LHCN-M2 (cell line): Measurements from ENCODE around the gene CAMKV. TPM values are rescaled to one million over a fixed set of nuclear protein-coding genes. Genes with fewer than 3 reads are reported as not detected.
A peak's percentile ranks its signal among the peaks of the same experiment; 100 is the strongest.

Experiments used
- DNase-seq: peaks from one replicate; pipeline ENCODE4 v3.0.0-alpha.2; 2012; ENCODE audit warnings: low read depth
- total RNA-seq: library from RNA; depleted of rRNA; stranded (reverse); fragments of >200 nt; gene quantifications from 2 replicates; pipeline ENCODE4 v1.2.3, GENCODE V29; 2014

CAMKV gene
- total RNA-seq, 1 experiment from 2014 or later: 0.06 TPM

DNA sequence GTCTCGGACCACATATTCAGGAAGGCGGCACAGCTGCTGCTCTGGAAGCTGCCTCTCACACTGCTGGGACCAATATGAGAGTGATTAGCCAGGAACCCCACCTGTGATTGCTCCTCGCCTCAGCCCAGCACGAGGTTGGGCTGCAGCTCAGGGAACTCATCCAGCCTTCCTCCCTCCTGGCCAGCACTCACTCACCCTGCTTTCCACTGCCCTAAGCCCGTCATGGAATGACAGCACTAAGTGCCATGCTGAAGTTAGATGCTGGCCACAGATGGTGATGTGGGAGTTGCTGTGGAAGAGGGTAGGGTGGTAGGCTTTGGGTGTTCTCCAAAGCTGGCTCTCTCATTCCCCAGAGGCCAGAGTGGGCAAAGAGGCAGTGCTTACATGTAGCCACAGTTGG lies 26.6 kb upstream of the CAMKV start:
- DNase-seq: no peak

DNA sequence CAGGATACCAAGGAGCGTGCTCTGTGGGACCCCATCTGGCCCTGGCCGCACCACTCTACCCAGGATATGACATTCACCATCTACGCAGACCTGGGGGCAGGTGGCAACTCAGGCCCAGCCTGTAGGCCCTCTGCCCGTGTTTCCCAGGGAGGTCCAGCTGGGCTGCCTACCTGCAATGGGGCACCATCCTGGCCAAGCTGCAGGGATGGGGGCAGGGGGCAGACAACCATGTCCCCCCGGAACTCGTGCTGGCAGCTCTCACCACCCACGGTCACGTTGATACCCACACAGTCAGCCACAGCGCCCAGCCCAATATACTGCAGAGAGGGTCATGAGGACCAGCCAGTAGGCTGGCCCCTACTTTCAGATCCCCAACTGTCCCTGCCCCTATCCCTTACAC lies 26.1 kb upstream of the CAMKV start:
- no peak for DNase-seq

DNA sequence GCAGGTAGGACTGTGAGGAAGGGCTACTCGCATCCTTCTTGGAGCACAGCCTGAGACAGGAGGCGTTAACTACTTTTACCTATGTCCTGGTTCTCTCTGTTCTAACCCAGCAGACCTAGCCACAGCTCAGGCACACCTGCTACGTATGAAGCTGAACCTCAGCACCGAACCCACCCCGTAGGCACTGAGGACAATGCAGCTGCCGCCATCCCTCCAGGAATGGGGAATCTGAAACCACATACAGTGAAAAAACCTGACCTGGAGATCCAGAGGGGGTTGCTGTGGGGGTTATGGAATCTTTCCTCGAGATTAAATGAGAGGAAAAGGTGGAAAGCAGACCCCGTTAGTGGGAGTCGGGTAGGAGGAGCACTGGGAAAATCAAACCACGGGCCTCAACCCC lies 19.6 kb upstream of the CAMKV start:
- DNase-seq: no peak

GRCh38 chr3:49886922-49887265 lies 17.2 kb upstream of the CAMKV start:
- no peak for DNase-seq

DNA sequence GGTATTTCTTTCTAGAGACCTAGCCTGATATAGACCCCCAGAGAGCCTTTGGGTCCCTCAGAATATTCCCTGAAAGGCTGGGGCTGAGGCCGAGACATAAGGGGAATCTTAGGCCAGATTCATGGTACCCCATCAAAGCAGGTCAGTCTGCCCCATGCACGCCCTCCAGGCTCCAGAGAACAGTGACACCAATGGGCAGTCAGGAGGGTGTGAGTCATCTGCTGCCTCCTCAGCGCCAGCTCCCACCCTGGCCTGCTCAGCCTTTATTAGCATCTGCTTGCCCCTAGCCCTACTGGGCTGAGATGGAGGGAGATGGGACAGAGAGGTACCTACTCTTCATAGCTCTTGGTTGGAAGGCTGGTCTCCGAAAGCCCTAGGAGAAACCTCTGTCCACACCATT lies 14.3 kb upstream of the CAMKV start:
- no peak for DNase-seq

- DNase-seq: peak; percentile 24
Observed at GRCh38 chr3:49882166-49882565, 12.5 kb upstream of the CAMKV start.

GRCh38 chr3:49880581-49881315 lies 11.0 kb upstream of the CAMKV start:
- DNase-seq: no peak

GRCh38 chr3:49879721-49880120 lies 10.0 kb upstream of the CAMKV start:
- DNase-seq: no peak

DNA sequence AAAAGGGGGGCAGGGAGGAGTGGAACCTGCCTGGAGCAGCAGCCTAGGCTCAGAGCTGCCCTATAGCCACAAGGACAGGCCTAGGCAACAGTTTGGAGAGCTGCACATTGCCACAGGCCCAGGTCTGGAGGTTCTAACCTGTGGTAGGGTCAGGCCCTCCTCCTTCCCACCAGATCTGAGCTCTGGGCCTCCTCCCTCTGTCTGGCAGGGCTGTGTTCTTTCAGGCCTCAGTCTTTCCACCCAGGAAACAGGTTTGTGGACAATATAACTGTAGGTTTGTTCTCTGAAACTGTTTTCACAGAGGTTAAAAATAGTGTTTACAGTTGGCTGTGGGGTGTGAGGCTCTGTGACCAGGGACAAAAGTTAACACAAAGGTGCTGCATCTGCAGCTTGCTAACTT lies 9.0 kb upstream of the CAMKV start:
- no peak for DNase-seq

GRCh38 chr3:49877716-49878115 lies 8.0 kb upstream of the CAMKV start:
- DNase-seq: no peak

GRCh38 chr3:49876567-49876966 lies 6.9 kb upstream of the CAMKV start:
- DNase-seq: no peak

- DNase-seq: no peak
Observed at GRCh38 chr3:49873623-49874022, 3.9 kb upstream of the CAMKV start.

- DNase-seq: peak; percentile 18
Observed at GRCh38 chr3:49872801-49873281, 3.1 kb upstream of the CAMKV start.

DNA sequence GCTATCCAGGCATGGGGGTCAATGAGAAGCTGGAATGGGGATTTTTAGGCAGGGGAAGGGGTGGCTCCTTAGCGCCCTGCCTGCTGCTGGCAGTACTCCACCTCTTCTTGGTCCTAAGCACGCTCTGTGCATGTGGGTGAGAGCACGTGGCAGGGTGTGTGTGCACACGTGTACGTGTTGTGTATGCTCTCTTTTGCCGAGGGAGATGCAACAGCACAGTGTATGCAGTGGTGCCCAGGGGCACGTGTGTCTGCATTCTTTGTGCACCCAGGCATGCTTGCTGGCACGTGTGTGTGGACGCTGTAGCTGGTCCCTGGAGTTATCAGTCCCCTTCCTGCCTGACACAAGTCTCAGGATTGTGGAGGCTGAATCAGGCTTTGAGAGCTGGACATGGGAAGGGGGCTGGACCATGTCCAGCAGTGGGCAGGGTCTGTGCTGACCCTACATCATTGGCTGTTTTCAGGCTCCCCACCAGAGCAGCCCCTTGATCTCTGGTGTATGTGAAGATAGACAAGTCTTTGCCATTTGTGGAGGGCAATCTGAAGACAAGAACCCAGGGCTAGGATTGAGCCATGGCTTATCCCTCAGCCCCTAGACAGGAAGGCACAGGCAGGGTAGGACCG lies 1.9 kb upstream of the CAMKV start:
- DNase-seq: no peak

- no peak for DNase-seq
Observed at GRCh38 chr3:49868862-49869466, 742 bp downstream of the CAMKV start.

DNA sequence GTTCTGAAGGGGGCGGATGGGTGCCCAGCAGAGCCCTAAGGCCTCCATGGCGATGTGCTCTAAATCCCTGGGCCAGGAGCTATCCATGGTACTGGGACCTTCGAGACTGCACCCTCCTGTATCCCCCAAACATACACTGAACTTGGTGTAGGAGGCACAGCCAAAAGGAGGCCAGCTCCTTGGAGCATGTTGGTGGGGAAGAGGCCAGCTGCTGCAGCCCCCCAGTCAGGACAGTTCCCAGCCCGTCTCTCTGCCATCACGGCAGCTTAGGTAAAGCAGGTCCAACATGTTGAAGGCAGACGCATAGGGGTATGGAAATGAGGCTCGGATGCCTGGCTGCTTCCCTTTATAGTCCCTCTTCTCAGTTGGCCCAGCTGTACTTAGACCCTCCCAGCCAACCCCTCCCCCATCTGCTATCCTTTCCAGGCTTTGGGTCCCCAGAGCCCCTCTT lies 1.8 kb downstream of the CAMKV start:
- peak; percentile 49 for DNase-seq

DNA sequence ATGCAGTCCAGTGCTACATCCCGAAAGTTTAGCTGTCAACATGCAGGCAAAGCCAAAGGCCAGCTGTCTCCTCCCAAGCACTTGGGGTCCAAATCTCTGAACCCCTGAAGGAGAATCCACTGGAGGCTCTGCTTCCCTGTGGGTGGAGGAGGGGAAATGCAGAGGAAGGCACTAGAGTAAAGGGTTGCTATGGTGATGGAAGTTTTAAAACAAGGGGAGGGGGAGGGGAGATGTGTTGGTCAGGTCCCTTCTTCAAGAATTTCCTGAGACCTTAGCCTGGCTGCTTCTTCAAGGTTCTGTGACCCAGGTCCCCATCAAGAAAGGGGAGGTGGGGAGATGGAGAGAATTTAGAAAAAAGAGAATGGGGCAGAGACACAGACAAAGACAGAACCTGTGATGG lies 2.3 kb downstream of the CAMKV start:
- no peak for DNase-seq

- DNase-seq: no peak
Observed at GRCh38 chr3:49865198-49865784, 4.4 kb downstream of the CAMKV start.

- DNase-seq: no peak
Observed at GRCh38 chr3:49864505-49864904, 5.2 kb downstream of the CAMKV start.

- no peak for DNase-seq
Observed at GRCh38 chr3:49859576-49860305, 10.0 kb downstream of the CAMKV start.

DNA sequence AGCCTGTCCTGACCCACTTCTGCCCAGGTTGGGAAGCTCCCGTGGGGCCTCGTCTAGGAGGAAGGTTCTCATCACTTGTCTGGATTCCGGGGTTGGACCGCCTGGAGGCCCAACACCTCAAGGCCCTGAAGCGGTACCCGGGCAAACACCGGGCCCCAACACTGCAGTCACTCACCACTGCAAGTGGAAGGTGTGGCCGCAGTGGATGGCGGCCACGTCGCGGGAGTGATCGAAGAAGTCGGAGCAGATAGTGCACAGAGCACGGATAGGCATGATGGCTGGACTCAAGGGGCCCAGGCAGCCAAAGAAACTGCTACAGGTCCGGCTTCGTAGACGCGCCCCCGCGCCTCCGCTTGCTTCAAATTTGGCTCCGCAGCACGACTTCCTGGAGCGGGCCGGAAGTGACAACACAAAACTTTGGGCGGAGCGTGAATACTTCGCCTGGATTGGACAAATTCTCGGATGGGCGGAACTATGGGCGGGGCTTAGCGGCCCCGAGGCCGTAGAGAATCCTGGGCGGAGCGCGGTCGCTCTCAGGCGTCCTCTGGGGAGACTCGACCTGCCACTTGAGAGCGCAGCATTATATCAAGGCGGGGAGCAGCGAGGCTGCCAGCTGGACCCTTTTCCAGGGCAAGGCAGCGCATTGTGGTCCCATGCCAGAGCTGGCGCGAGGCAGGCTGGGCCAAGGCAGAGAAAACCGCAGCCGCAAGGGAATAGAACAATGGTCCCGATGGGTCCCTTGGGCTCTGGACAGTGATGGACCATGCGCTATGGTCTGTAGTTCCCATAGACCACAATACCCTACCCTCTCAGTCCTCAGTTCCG lies 13.3 kb downstream of the CAMKV start, which contains the start of gene TRAIP:
TSS of gene TRAIP (minus strand) at position 384 of the 825 bp plus-strand sequence. CDS start at position 273, 111 bp downstream.
- peak; percentile 89 for DNase-seq
